GM21390 (cell line): Measurements from ENCODE around the gene ARHGEF7.

Experiments
- ATAC-seq: cut with Tn5 transposase; IDR thresholded peaks from one replicate; pipeline ENCODE4 v1.9.1; 2021; ENCODE audit not compliant: unreplicated experiment

Gene ARHGEF7

GRCh38 chr13:111111376-111111937, 3.7 kb upstream of the ARHGEF7 start:
- no peak for ATAC-seq

- no peak for ATAC-seq
Observed at GRCh38 chr13:111112196-111112595, 2.9 kb upstream of the ARHGEF7 start.

GRCh38 chr13:111114362-111115060, 599 bp upstream of the ARHGEF7 start:
- ATAC-seq, result no peak

- no peak for ATAC-seq
Observed at GRCh38 chr13:111115965-111116521, 933 bp downstream of the ARHGEF7 start.

GRCh38 chr13:111116856-111117255, 1.7 kb downstream of the ARHGEF7 start:
- no peak for ATAC-seq

GRCh38 chr13:111117289-111117688, 2.2 kb downstream of the ARHGEF7 start:
- ATAC-seq, result no peak

- ATAC-seq, result no peak
Observed at GRCh38 chr13:111117961-111118360, 2.9 kb downstream of the ARHGEF7 start.

GRCh38 chr13:111118898-111119607, 3.9 kb downstream of the ARHGEF7 start:
- no peak for ATAC-seq

- no peak for ATAC-seq
Observed at GRCh38 chr13:111119966-111120365, 4.9 kb downstream of the ARHGEF7 start.

GRCh38 chr13:111120422-111120821, 5.3 kb downstream of the ARHGEF7 start:
- no peak for ATAC-seq

GRCh38 chr13:111120913-111121312, 5.8 kb downstream of the ARHGEF7 start:
- no peak for ATAC-seq

- no peak for ATAC-seq
Observed at GRCh38 chr13:111121506-111121905, 6.4 kb downstream of the ARHGEF7 start.

- ATAC-seq, result no peak
Observed at GRCh38 chr13:111122056-111122455, 6.9 kb downstream of the ARHGEF7 start.

- no peak for ATAC-seq
Observed at GRCh38 chr13:111122631-111123030, 7.5 kb downstream of the ARHGEF7 start.

GRCh38 chr13:111123221-111123620, 8.1 kb downstream of the ARHGEF7 start:
- no peak for ATAC-seq

GRCh38 chr13:111123649-111124048, 8.5 kb downstream of the ARHGEF7 start:
- ATAC-seq, result no peak

GRCh38 chr13:111126509-111126908, 11.4 kb downstream of the ARHGEF7 start:
- ATAC-seq, result no peak

- peak; percentile 99 for ATAC-seq
Observed at GRCh38 chr13:111129465-111130115, 14.5 kb downstream of the ARHGEF7 start.

GRCh38 chr13:111130116-111130508, 15.0 kb downstream of the ARHGEF7 start:
- ATAC-seq, result no peak

GRCh38 chr13:111131048-111131447, 15.9 kb downstream of the ARHGEF7 start:
- no peak for ATAC-seq

GRCh38 chr13:111131611-111132010, 16.5 kb downstream of the ARHGEF7 start:
- no peak for ATAC-seq
